Measurements from ENCODE around the gene LMBR1. TPM values are rescaled to one million over a fixed set of nuclear protein-coding genes. Genes with fewer than 3 reads are reported as not detected.

Gene LMBR1
- total and polyA plus RNA-seq, 2 of the 13 experiments (the other 11 are each of a cell fraction or from before 2014, with no cell fraction given) = 20.9 to 39.6 TPM

GRCh38 chr7:156892821-156893706 lies at the start of gene LMBR1 (continued):
- TF ChIP-seq TOPORS (CRISPR knock-in tag; IDR thresholded peaks at IDR 0.05) (no peak), ELK4 (CRISPR knock-in tag; IDR thresholded peaks at IDR 0.05; ENCODE audit: borderline replicate concordance) (no peak), POGK (CRISPR knock-in tag; conservative IDR thresholded peaks at IDR 0.05) (peak; percentile 79), GMEB1 (CRISPR knock-in tag; IDR thresholded peaks at IDR 0.05; ENCODE audit: borderline replicate concordance) (peak; percentile 63), ZNF577 (CRISPR knock-in tag; IDR thresholded peaks at IDR 0.05; ENCODE audit: borderline replicate concordance, low read depth) (no peak), NFKB2 (CRISPR knock-in tag; IDR thresholded peaks at IDR 0.05; ENCODE audit: borderline replicate concordance) (peak; percentile 62; the same call in 1 of the 2 replicates), ATF6 (CRISPR knock-in tag; conservative IDR thresholded peaks at IDR 0.05) (no peak), ZNF383 (CRISPR knock-in tag; IDR thresholded peaks at IDR 0.05; ENCODE audit: borderline replicate concordance) (no peak), ZBTB34 (CRISPR knock-in tag; IDR thresholded peaks at IDR 0.05) (no peak), ZNF225 (CRISPR knock-in tag; IDR thresholded peaks at IDR 0.05) (no peak), ZNF326 (CRISPR knock-in tag; IDR thresholded peaks at IDR 0.05; ENCODE audit: borderline replicate concordance) (no peak), CCAR2 (optimal IDR thresholded peaks at IDR 0.05; ENCODE audit: low read depth, low read length) (no peak), IKZF1 (IDR thresholded peaks at IDR 0.05) (no peak), MTERF4 (CRISPR knock-in tag; IDR thresholded peaks at IDR 0.05) (no peak), ZNF615 (CRISPR knock-in tag; IDR thresholded peaks at IDR 0.05; ENCODE audit: borderline replicate concordance) (no peak), CHD2 (IDR thresholded peaks at IDR 0.05; ENCODE audit: low read depth, low read length) (no peak), TBP (CRISPR knock-in tag; IDR thresholded peaks at IDR 0.05) (no peak), ZNF160 (CRISPR knock-in tag; IDR thresholded peaks at IDR 0.05) (no peak; the same call in 1 of the 2 replicates), SNAPC2 (CRISPR knock-in tag; IDR thresholded peaks at IDR 0.05) (no peak)

Measured in HepG2 (cell line).